Lower leg skin (tissue), 3 donors: ENCODE measurements around the gene SERPINE2.

Experiments
- POLR2A ChIP-seq, 2 donors: fragments of 450-650 bp; IDR thresholded peaks; one replicate each; pipeline ENCODE4 v1.6.1; 2016 to 2017; ENCODE audit warnings: antibody characterized with exemption in 2 of 2, mild to moderate bottlenecking in 1 of 2, moderate library complexity in 1 of 2
- TF ChIP-seq, protein P1 (sequence below), 3 donors: fragments of 450-650 bp; IDR thresholded peaks; one replicate each; pipeline ENCODE4 v1.5.1; 2016; ENCODE audit warnings: antibody characterized with exemption in 3 of 3, mild to moderate bottlenecking in 3 of 3, moderate library complexity in 2 of 3

DNA sequence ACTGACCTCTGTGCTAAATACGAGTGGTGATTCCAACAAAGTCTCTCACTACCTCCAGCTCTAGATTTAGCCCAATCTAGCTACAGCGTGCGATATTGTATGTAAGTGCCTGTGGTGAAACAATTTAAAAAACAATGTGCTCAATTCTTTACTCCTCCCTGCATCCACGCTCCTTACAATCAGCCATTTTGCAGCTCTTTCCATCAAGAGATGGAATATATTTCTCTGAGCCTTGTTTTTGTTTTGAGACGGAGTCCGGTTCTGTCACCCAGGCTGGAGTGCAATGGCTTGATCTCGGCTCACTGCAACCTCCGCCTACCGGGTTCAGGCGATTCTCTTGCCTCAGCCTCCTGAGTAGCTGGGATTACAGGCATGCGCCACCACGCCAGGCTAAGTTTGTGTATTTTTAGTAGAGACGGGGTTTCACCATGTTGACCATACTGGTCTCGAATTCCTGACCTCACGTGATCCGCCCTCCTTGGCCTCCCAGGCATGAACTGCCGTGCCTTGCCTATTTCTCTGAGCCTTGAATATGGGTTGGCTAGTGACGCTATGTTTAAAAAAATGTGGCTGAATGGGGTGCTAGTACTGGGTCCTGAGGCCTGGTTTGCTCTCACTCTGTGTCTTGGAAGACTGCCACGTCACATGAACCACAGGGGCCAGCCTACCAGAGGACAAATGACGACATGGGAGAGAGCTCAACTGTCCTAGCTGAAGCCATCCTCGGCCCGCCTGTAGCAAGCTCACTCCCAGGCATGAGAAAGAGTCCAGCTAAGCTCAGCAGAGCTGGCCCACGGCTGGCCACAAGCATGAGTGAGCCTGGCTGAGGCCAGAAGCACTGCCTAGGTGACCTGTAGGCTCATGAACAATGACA lies 108.7 kb downstream of the SERPINE2 start:
- TF ChIP-seq, protein P1, sequence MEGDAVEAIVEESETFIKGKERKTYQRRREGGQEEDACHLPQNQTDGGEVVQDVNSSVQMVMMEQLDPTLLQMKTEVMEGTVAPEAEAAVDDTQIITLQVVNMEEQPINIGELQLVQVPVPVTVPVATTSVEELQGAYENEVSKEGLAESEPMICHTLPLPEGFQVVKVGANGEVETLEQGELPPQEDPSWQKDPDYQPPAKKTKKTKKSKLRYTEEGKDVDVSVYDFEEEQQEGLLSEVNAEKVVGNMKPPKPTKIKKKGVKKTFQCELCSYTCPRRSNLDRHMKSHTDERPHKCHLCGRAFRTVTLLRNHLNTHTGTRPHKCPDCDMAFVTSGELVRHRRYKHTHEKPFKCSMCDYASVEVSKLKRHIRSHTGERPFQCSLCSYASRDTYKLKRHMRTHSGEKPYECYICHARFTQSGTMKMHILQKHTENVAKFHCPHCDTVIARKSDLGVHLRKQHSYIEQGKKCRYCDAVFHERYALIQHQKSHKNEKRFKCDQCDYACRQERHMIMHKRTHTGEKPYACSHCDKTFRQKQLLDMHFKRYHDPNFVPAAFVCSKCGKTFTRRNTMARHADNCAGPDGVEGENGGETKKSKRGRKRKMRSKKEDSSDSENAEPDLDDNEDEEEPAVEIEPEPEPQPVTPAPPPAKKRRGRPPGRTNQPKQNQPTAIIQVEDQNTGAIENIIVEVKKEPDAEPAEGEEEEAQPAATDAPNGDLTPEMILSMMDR (IDR thresholded peaks at IDR 0.05): no peak
- no peak for TF ChIP-seq POLR2A (IDR thresholded peaks at IDR 0.05)
